KMS-11 (cell line): ENCODE measurements around the gene MARK4.

Experiments used
- H2AFZ ChIP-seq: fragments of 200-600 bp; sonication (generic); 2 replicates; pipeline ENCODE4 v1.6.1; 2016; ENCODE audit warnings: antibody characterized with exemption, mixed run types, low read depth
- H3K27ac ChIP-seq: fragments of 200-600 bp; sonication (generic); 2 replicates; pipeline ENCODE4 v1.6.1; 2016; ENCODE audit warnings: mild to moderate bottlenecking, mixed run types
- H3K27me3 ChIP-seq: fragments of 200-600 bp; sonication (generic); 2 replicates; pipeline ENCODE4 v1.6.1; 2017; ENCODE audit warnings: mild to moderate bottlenecking, low read depth, mixed run types, moderate library complexity; ENCODE audit not compliant: insufficient read depth
- H3K36me3 ChIP-seq: fragments of 200-600 bp; sonication (generic); 2 replicates; pipeline ENCODE4 v1.6.1; 2017; ENCODE audit warnings: mild to moderate bottlenecking, mixed run types; ENCODE audit not compliant: insufficient read depth
- H3K4me1 ChIP-seq: fragments of 200-600 bp; sonication (generic); 2 replicates; pipeline ENCODE4 v1.6.1; 2016; ENCODE audit warnings: mild to moderate bottlenecking, low read depth, mixed run types; ENCODE audit not compliant: poor library complexity, severe bottlenecking
- H3K4me2 ChIP-seq: fragments of 200-600 bp; sonication (generic); 2 replicates; pipeline ENCODE4 v1.7.0; 2016; ENCODE audit warnings: mild to moderate bottlenecking, mixed run types
- H3K4me3 ChIP-seq: fragments of 200-600 bp; sonication (generic); IDR thresholded peaks from 2 replicates; pipeline ENCODE4 v1.6.1; 2017; ENCODE audit warnings: low read depth, low read length, mixed read lengths; ENCODE audit not compliant: insufficient read depth
- H3K79me2 ChIP-seq: fragments of 200-600 bp; sonication (generic); 2 replicates; pipeline ENCODE4 v1.6.1; 2016; ENCODE audit warnings: low read depth, mixed run types; ENCODE audit not compliant: insufficient read depth
- H3K9ac ChIP-seq: fragments of 200-600 bp; sonication (generic); 2 replicates; pipeline ENCODE4 v1.6.1; 2016; ENCODE audit warnings: mild to moderate bottlenecking, mixed run types
- H4K20me1 ChIP-seq: fragments of 200-600 bp; sonication (generic); 2 replicates; pipeline ENCODE4 v1.6.1; 2016; ENCODE audit warnings: mild to moderate bottlenecking, mixed run types; ENCODE audit not compliant: insufficient read depth
- CTCF ChIP-seq: fragments of 200-600 bp; sonication (generic); conservative IDR thresholded peaks from 2 replicates; pipeline ENCODE4 v1.6.1; 2017; ENCODE audit warnings: low read depth, mild to moderate bottlenecking, antibody characterized with exemption, low read length, moderate library complexity, mixed read lengths

MARK4 gene

GRCh38 chr19:45298264-45298663, 47.2 kb downstream of the MARK4 start:
- H3K4me1 ChIP-seq = no peaks in the 10 kb centered on the region
- no peak overlapping the region for H3K9ac ChIP-seq
- H2AFZ ChIP-seq = no peak overlapping the region
- no peaks in the 10 kb centered on the region for H3K79me2 ChIP-seq
- H3K36me3 ChIP-seq = no peaks in the 10 kb centered on the region
- H3K4me3 ChIP-seq = no peak overlapping the region
- no peak overlapping the region for H3K27ac ChIP-seq
- H3K4me2 ChIP-seq = no peak overlapping the region
- TF ChIP-seq CTCF = no peak
- no peaks in the 10 kb centered on the region for H4K20me1 ChIP-seq
- no peaks in the 10 kb centered on the region for H3K27me3 ChIP-seq

- H3K27me3 ChIP-seq = no peaks in the 10 kb centered on the region
- no peak overlapping the region for H2AFZ ChIP-seq
- H3K36me3 ChIP-seq = no peaks in the 10 kb centered on the region
- H3K4me3 ChIP-seq = no peak overlapping the region
- H3K4me1 ChIP-seq = no peaks in the 10 kb centered on the region
- H3K9ac ChIP-seq = no peak overlapping the region
- no peak overlapping the region for H3K27ac ChIP-seq
- H3K4me2 ChIP-seq = no peak overlapping the region
- no peaks in the 10 kb centered on the region for H4K20me1 ChIP-seq
- no peaks in the 10 kb centered on the region for H3K79me2 ChIP-seq
- no peak for TF ChIP-seq CTCF
These were observed 48.6 kb downstream of the MARK4 start for GRCh38 chr19:45299719-45300118.

- Histone ChIP-seq H3K9ac (no peak overlapping the region), H3K36me3 (no peaks in the 10 kb centered on the region), H3K79me2 (no peaks in the 10 kb centered on the region), H3K4me3 (no peak overlapping the region), H4K20me1 (no peaks in the 10 kb centered on the region), H3K4me1 (no peaks in the 10 kb centered on the region), H3K4me2 (no peak overlapping the region), H2AFZ (no peak overlapping the region), H3K27me3 (peaks cover 2% of the 10 kb centered on the region; the same call in 1 of the 2 replicates), H3K27ac (no peak overlapping the region)
- no peak for TF ChIP-seq CTCF
These were observed 51.3 kb downstream of the MARK4 start for GRCh38 chr19:45302416-45302815.

GRCh38 chr19:45303269-45304060, 52.4 kb downstream of the MARK4 start:
- Histone ChIP-seq H2AFZ (no peak overlapping the region), H3K4me2 (no peak overlapping the region), H3K27ac (no peak overlapping the region), H3K27me3 (peaks cover 2% of the 10 kb centered on the region; the same call in 1 of the 2 replicates), H3K36me3 (no peaks in the 10 kb centered on the region), H3K9ac (no peak overlapping the region), H3K4me1 (no peaks in the 10 kb centered on the region), H3K79me2 (no peaks in the 10 kb centered on the region), H3K4me3 (no peak overlapping the region), H4K20me1 (no peaks in the 10 kb centered on the region)
- TF ChIP-seq CTCF = no peak
